Measurements from ENCODE around the gene ERCC4. TPM values are rescaled to one million over a fixed set of nuclear protein-coding genes. Genes with fewer than 3 reads are reported as not detected.

The ERCC4 gene
- total RNA-seq, 1 experiment from 2014 or later, result 7.1 TPM

DNA sequence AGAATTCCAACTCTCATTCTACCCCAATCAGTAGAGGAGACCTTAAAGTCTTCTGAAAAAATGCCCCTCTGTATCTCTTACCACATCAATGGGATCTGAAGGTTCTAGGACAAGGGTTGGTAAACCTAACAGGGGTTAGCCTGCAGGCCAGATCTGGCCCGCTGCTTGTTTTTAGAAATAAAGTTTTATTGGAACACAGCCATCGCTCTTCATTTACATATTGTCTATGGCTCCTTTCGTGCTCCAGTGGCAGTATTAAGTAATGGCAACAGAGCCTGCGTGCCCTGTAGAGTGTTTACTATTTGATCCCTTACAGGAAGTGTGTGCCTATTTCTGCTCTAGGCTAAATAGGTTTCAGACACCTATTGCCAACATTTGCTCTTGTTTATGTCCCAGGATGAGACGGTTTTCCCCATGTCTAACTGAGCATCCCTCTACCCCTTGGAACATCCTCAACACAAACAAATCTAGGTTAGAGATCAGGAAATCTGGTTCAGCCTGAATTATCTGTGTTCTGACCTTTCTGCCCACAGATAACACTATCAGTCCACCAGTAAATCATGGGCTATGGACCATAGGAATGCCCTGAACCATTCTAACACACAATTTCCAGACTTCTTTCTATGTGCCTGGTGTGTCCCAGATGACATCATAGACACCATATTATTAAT, 44.2 kb upstream of the ERCC4 start:
- no peak for DNase-seq
- no TSS peak for BruUV-seq (replicated peaks)
- TF ChIP-seq, protein P1, sequence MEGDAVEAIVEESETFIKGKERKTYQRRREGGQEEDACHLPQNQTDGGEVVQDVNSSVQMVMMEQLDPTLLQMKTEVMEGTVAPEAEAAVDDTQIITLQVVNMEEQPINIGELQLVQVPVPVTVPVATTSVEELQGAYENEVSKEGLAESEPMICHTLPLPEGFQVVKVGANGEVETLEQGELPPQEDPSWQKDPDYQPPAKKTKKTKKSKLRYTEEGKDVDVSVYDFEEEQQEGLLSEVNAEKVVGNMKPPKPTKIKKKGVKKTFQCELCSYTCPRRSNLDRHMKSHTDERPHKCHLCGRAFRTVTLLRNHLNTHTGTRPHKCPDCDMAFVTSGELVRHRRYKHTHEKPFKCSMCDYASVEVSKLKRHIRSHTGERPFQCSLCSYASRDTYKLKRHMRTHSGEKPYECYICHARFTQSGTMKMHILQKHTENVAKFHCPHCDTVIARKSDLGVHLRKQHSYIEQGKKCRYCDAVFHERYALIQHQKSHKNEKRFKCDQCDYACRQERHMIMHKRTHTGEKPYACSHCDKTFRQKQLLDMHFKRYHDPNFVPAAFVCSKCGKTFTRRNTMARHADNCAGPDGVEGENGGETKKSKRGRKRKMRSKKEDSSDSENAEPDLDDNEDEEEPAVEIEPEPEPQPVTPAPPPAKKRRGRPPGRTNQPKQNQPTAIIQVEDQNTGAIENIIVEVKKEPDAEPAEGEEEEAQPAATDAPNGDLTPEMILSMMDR (IDR thresholded peaks at IDR 0.05; ENCODE audit: insufficient read depth in 1 of 2, low read depth in 1 of 2, low read length in 1 of 2, severe bottlenecking in 1 of 2, unreplicated experiment in 1 of 2), result no peak
- Mint-ChIP-seq H3K9me3 (ENCODE audit: unreplicated experiment) (no peaks in the 10 kb centered on the region), H3K36me3 (ENCODE audit: insufficient read depth, unreplicated experiment) (no peaks in the 10 kb centered on the region), H3K4me1 (ENCODE audit: low read depth, unreplicated experiment) (no peaks in the 10 kb centered on the region), H3K4me3 (ENCODE audit: unreplicated experiment) (no peak overlapping the region), H3K27me3 (ENCODE audit: insufficient read depth, unreplicated experiment) (peaks cover 7% of the 10 kb centered on the region), H3K27ac (ENCODE audit: unreplicated experiment) (no peak overlapping the region)
- Histone ChIP-seq H3K9me3 (no peaks in the 10 kb centered on the region), H3K36me3 (ENCODE audit: control insufficient read depth, insufficient read depth, low read length) (no peaks in the 10 kb centered on the region), H3K4me3 (ENCODE audit: low read depth, low read length) (no peak overlapping the region), H3K4me1 (no peaks in the 10 kb centered on the region), H3K27me3 (replicated peaks; ENCODE audit: control insufficient read depth, insufficient read depth, low read length) (no peaks in the 10 kb centered on the region)
- intact Hi-C loops (cut with micrococcal nuclease; ENCODE audit: unreplicated experiment), result no loop called here
- POLR2A ChIA-PET, result no interaction called here
- CTCF ChIA-PET, result no interaction called here

GRCh38 chr16:13883276-13883675, 36.7 kb upstream of the ERCC4 start:
- Mint-ChIP-seq H3K4me1 (ENCODE audit: low read depth, unreplicated experiment) (peaks cover 5% of the 10 kb centered on the region), H3K36me3 (ENCODE audit: insufficient read depth, unreplicated experiment) (no peaks in the 10 kb centered on the region), H3K27me3 (ENCODE audit: insufficient read depth, unreplicated experiment) (peaks cover 6% of the 10 kb centered on the region), H3K27ac (ENCODE audit: unreplicated experiment) (no peak overlapping the region), H3K4me3 (ENCODE audit: unreplicated experiment) (no peak overlapping the region), H3K9me3 (ENCODE audit: unreplicated experiment) (no peaks in the 10 kb centered on the region)
- Histone ChIP-seq H3K4me3 (ENCODE audit: low read depth, low read length) (no peak overlapping the region), H3K36me3 (ENCODE audit: control insufficient read depth, insufficient read depth, low read length) (no peaks in the 10 kb centered on the region), H3K4me1 (no peaks in the 10 kb centered on the region), H3K9me3 (no peaks in the 10 kb centered on the region), H3K27me3 (replicated peaks; ENCODE audit: control insufficient read depth, insufficient read depth, low read length) (no peaks in the 10 kb centered on the region; the same call in 1 of the 2 replicates)
- intact Hi-C loops (cut with micrococcal nuclease; ENCODE audit: unreplicated experiment), result no loop called here
- POLR2A ChIA-PET, result no interaction called here
- TF ChIP-seq, protein P1 (IDR thresholded peaks at IDR 0.05; ENCODE audit: insufficient read depth in 1 of 2, low read depth in 1 of 2, low read length in 1 of 2, severe bottlenecking in 1 of 2, unreplicated experiment in 1 of 2), result no peak
- CTCF ChIA-PET, result no interaction called here
- DNase-seq, result no peak
- BruUV-seq (replicated peaks), result no TSS peak

DNA sequence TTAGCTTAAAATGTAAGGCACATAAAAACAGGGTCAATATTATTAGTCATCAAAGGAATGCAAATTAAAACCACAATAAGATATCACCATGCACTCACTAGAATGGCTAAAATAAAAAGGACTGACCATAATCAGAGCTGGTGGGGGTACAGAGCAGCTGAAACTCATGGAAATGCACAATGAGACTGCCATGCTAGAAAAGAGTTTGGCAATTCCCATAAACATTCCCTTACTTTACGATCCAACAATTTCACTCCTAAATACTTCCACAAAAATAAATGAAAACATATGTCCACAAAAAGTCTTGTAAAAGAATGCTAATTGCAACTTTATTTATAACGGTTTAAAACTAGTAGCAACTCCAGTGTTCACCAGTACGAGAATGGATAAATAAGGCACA, 36.1 kb upstream of the ERCC4 start:
- H3K4me3 Mint-ChIP-seq (ENCODE audit: unreplicated experiment), result no peak overlapping the region
- Histone ChIP-seq H3K9me3 (no peaks in the 10 kb centered on the region), H3K27me3 (replicated peaks; ENCODE audit: control insufficient read depth, insufficient read depth, low read length) (no peaks in the 10 kb centered on the region; the same call in 1 of the 2 replicates), H3K4me3 (ENCODE audit: low read depth, low read length) (no peak overlapping the region), H3K4me1 (no peaks in the 10 kb centered on the region), H3K36me3 (ENCODE audit: control insufficient read depth, insufficient read depth, low read length) (no peaks in the 10 kb centered on the region)
- TF ChIP-seq, protein P1 (IDR thresholded peaks at IDR 0.05; ENCODE audit: insufficient read depth in 1 of 2, low read depth in 1 of 2, low read length in 1 of 2, severe bottlenecking in 1 of 2, unreplicated experiment in 1 of 2), result no peak
- intact Hi-C loops (cut with micrococcal nuclease; ENCODE audit: unreplicated experiment), result no loop called here
- H3K4me1 Mint-ChIP-seq (ENCODE audit: low read depth, unreplicated experiment), result peaks cover 5% of the 10 kb centered on the region
- POLR2A ChIA-PET, result no interaction called here
- H3K27me3 Mint-ChIP-seq (ENCODE audit: insufficient read depth, unreplicated experiment), result peaks cover 6% of the 10 kb centered on the region
- BruUV-seq (replicated peaks), result no TSS peak
- DNase-seq, result no peak
- no peak overlapping the region for H3K27ac Mint-ChIP-seq (ENCODE audit: unreplicated experiment)
- H3K9me3 Mint-ChIP-seq (ENCODE audit: unreplicated experiment), result no peaks in the 10 kb centered on the region
- CTCF ChIA-PET, result no interaction called here
- H3K36me3 Mint-ChIP-seq (ENCODE audit: insufficient read depth, unreplicated experiment), result no peaks in the 10 kb centered on the region

All from Caco-2 (cell line).